Left lung (tissue), 10 donors: Measurements from ENCODE around the gene MIAT. TPM values are rescaled to one million over a fixed set of nuclear protein-coding genes. Genes with fewer than 3 reads are reported as not detected.

Experiments
- ATAC-seq: fragments of 200-7000 bp; cut with Tn5 transposase; one replicate; pipeline ENCODE4 v1.9.1; 2020; ENCODE audit warnings: moderate library complexity
- DNase-seq, 4 donors: peaks; one replicate each; pipeline ENCODE4 v3.0.0-alpha.2; 2013 to 2020
- H3K27ac ChIP-seq, 2 donors: fragments of 200-600 bp; sonication (generic) in 1 of 2; one replicate each; pipeline versions ENCODE4 v1.5.0 to v1.8.0; 2020 to 2021
- H3K27me3 ChIP-seq, 2 donors: fragments of 200-600 bp; sonication (generic) in 1 of 2; one replicate each; pipeline versions ENCODE4 v1.5.0 to v1.8.0; 2020 to 2021
- H3K36me3 ChIP-seq, 2 donors: fragments of 200-600 bp; sonication (generic) in 1 of 2; one replicate each; pipeline versions ENCODE4 v1.5.0 to v1.8.0; 2020 to 2021
- H3K4me1 ChIP-seq, 2 donors: fragments of 200-600 bp; one replicate each; pipeline ENCODE4 v1.8.0; 2021
- H3K4me3 ChIP-seq, 2 donors: fragments of 200-600 bp; sonication (generic) in 1 of 2; one replicate each; pipeline versions ENCODE4 v1.5.0 to v1.8.0; 2020 to 2021; ENCODE audit warnings: mild to moderate bottlenecking in 1 of 2
- H3K9me3 ChIP-seq, 2 donors: fragments of 200-600 bp; sonication (generic) in 1 of 2; one replicate each; pipeline versions ENCODE4 v1.5.0 to v1.8.0; 2020 to 2021
- intact Hi-C, 2 donors: fragments of 100-400 bp; cut with DNase I; formaldehyde crosslinking; loops; one replicate each; pipeline versions ENCODE4 v1.11.2 to v1.14.2; 2022
- polyA plus RNA-seq, 6 donors: library from polyadenylated mRNA; unstranded; fragments of 120-200 nt; gene quantifications; one replicate each; pipeline ENCODE4 v1.2.1, GENCODE V29; 2013; ENCODE audit not compliant: insufficient read length in 6 of 6
- total RNA-seq, 2 donors: library from RNA; stranded (reverse); fragmentation: NEBNext Ultra II Directional; extraction: Animal tissue kit (Norgen Biotek cat#: 25700); gene quantifications; one replicate each; pipeline ENCODE4 v1.2.1, GENCODE V29; 2021
- TF ChIP-seq, protein P1 (sequence below), 2 donors: fragments of 200-600 bp; sonication (generic) in 1 of 2; IDR thresholded peaks; one replicate each; pipeline versions ENCODE4 v1.5.0 to v1.8.0; 2021; ENCODE audit warnings: antibody characterized with exemption in 2 of 2
- donor health status: DM: no; HTN: yes; CAD: no.
- donor health status: DM: no; HTN: no; CAD: no.

The MIAT gene
- total and polyA plus RNA-seq, 8 donors: 1.7 to 11.2 (median 2.8) TPM

DNA sequence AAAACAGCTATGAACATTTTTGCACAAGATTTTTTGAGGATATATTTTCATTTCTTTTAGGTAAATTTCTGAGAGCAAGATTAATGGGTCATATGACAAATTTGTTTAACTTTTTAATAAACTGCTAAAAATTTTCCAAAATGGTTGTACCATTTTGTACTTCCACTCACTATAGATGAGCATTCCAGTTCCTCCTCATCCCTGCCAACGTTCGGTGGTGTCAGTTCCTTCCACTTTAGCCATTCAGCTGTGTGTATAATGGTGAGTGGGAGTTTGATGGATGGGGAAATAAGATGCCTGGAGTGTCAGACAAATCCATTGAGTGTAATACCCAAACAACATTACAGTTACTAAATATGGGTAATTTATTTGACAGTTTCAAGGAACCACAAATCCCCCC lies 49.7 kb downstream of the MIAT start:
- H3K27me3 ChIP-seq: no peaks in the 10 kb centered on the region
- H3K9me3 ChIP-seq: peaks cover 0 to 11% of the 10 kb centered on the region in 2 donors
- intact Hi-C loops: no loop called here
- no peak overlapping the region for H3K4me3 ChIP-seq
- peaks cover 0 to 11% of the 10 kb centered on the region in 2 donors for H3K4me1 ChIP-seq
- ATAC-seq (no peak), DNase-seq (no peak)
- TF ChIP-seq, protein P1, sequence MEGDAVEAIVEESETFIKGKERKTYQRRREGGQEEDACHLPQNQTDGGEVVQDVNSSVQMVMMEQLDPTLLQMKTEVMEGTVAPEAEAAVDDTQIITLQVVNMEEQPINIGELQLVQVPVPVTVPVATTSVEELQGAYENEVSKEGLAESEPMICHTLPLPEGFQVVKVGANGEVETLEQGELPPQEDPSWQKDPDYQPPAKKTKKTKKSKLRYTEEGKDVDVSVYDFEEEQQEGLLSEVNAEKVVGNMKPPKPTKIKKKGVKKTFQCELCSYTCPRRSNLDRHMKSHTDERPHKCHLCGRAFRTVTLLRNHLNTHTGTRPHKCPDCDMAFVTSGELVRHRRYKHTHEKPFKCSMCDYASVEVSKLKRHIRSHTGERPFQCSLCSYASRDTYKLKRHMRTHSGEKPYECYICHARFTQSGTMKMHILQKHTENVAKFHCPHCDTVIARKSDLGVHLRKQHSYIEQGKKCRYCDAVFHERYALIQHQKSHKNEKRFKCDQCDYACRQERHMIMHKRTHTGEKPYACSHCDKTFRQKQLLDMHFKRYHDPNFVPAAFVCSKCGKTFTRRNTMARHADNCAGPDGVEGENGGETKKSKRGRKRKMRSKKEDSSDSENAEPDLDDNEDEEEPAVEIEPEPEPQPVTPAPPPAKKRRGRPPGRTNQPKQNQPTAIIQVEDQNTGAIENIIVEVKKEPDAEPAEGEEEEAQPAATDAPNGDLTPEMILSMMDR (IDR thresholded peaks at IDR 0.05): no peak
- H3K27ac ChIP-seq: no peak overlapping the region
- H3K36me3 ChIP-seq: peaks cover 0 to 10% of the 10 kb centered on the region in 2 donors

DNA sequence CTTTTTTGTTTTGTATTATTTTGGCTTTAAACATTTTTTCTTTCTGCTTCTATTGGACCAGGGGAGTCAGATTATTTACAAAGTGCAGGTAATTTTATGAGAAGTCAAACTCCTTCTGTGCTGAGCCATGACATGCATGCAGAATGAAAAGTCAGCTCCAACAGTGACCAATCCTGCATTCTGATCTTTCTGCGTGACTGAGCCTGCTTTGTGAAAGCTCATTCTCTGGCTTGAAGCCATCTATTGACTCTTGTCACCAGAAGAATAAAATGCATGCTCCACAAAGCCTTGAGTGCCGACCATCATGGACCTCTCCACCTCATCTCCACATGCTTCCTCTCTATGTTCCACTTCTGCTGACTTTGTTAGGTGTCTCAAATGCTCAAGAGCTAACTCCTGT lies 50.2 kb downstream of the MIAT start:
- Histone ChIP-seq H3K9me3 (peaks cover 0 to 11% of the 10 kb centered on the region in 2 donors), H3K27me3 (no peaks in the 10 kb centered on the region), H3K4me1 (peaks cover 0 to 11% of the 10 kb centered on the region in 2 donors), H3K27ac (no peak overlapping the region), H3K4me3 (no peak overlapping the region), H3K36me3 (peaks cover 0 to 10% of the 10 kb centered on the region in 2 donors)
- TF ChIP-seq, protein P1 (IDR thresholded peaks at IDR 0.05): no peak
- DNase-seq (no peak), ATAC-seq (no peak)
- intact Hi-C loops: no loop called here

DNA sequence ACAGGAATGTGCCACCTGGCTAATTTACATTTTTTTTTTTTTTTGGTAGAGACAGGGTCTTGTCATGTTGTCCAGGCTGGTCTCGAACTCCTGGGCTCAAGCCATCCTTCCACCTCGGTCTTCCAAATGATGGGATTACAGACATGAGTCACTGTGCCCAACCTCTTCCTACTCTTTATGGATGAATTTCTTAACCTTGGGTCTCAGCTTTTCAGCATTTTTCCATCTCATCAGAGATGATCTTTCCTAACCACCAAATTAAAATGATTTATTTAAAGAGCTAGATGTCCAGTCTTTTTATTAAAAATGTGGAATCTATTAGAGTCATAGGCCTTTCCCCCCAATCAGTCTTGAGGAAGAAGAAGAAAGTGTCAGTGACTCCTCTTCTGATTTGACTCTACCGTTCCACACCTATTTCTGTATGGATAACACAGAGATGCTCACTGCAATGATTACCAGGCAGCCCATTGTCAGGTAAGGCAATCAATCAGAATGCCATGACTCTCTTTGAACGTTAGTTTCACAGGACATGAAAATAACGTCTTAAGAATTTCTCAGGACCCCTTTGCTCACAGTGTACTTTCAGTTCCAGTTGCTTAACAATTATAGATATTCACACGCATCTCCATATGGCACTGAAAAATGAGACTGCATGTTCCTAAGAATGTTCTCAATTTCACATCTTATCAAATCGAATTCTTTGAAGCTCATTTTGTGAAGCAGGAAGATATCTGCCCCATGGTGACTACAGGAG lies 51.0 kb downstream of the MIAT start:
- Histone ChIP-seq H3K4me1 (peaks cover 0 to 11% of the 10 kb centered on the region in 2 donors), H3K36me3 (peaks cover 0 to 10% of the 10 kb centered on the region in 2 donors), H3K9me3 (peaks cover 0 to 11% of the 10 kb centered on the region in 2 donors), H3K27me3 (no peaks in the 10 kb centered on the region), H3K27ac (peak overlapping the region in 1 of 2 donors; percentile 13), H3K4me3 (no peak overlapping the region)
- intact Hi-C loops: no loop called here
- DNase-seq (no peak), ATAC-seq (no peak)
- TF ChIP-seq, protein P1 (IDR thresholded peaks at IDR 0.05): no peak

DNA sequence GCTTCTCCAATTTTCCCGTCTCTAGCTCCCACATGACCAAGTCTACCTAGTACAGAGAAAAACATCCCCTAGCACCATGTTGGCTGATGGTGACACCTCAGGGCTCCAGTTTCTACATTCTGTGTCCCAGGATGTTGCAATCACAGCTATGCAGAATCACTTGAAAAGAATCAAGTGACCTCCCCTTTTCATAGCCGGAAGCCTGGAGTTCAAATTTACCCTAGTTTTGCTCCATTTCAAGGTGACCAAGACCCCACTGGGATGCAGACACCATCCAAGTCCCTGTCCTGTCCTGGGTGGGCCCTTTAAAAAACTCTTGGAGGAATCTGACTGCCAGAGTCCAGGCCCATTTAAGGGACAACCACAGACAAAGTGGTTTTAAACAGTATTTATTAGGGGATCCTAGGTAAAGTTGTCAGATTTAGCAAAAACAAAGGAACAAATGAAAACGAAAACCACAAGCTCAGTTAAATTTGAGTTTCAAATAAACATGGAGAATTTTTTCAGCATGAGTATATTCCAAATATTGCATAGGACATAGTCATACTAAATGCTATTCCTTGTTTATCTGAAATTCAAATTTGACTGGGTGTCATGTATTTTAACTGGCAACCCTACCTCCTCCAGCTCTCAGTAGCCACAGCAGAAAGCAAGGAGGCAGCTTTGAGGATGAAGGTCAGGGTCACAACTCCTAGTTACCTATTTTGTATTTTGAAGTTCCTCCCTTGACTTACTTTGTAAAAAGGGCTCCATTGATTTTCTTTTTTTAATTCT lies 52.4 kb downstream of the MIAT start:
- H3K4me3 ChIP-seq: no peak overlapping the region
- TF ChIP-seq, protein P1 (IDR thresholded peaks at IDR 0.05): no peak
- H3K4me1 ChIP-seq: peaks cover 0 to 11% of the 10 kb centered on the region in 2 donors
- H3K9me3 ChIP-seq: peaks cover 0 to 11% of the 10 kb centered on the region in 2 donors
- DNase-seq (no peak), ATAC-seq (no peak)
- intact Hi-C loops: no loop called here
- no peak overlapping the region for H3K27ac ChIP-seq
- H3K36me3 ChIP-seq: peaks cover 0 to 10% of the 10 kb centered on the region in 2 donors
- H3K27me3 ChIP-seq: no peaks in the 10 kb centered on the region
